ENCODE results near the gene PNCK. TPM values are rescaled to one million over a fixed set of nuclear protein-coding genes. Genes with fewer than 3 reads are reported as not detected.
A peak's percentile ranks its signal among the peaks of the same experiment; 100 is the strongest.

The PNCK gene
- total and polyA plus RNA-seq, 9 donors, result 0.51 to 5.9 (median 1.3) TPM; not detected in 1

- intact Hi-C loops (cut with DNase I), result no loop called here
- Histone ChIP-seq H3K27ac (no peak overlapping the region), H3K4me3 (no peak overlapping the region), H3K27me3 (no peaks in the 10 kb centered on the region), H3K9me3 (no peaks in the 10 kb centered on the region), H3K36me3 (no peaks in the 10 kb centered on the region), H3K4me1 (ENCODE audit: insufficient read depth) (no peaks in the 10 kb centered on the region)
- WGBS, 3 donors, result 50 to 65% (median 56%) methylated on average over 15 to 16 of the region's 16 CpGs
- TF ChIP-seq CTCF (IDR thresholded peaks at IDR 0.05) (no peak), POLR2A (IDR thresholded peaks at IDR 0.05) (no peak), EP300 (IDR thresholded peaks at IDR 0.05) (no peak)
- DNase-seq, result peak; percentile 55 to 76 (median 68)
These were observed 29.4 kb upstream of the PNCK start for GRCh38 chrX:153703036-153703370.

- WGBS, 3 donors, result 69 to 72% (median 69%) methylated on average over 23 of the region's 23 CpGs
- H3K27ac ChIP-seq, result no peak overlapping the region
These were observed 28.9 kb upstream of the PNCK start for GRCh38 chrX:153702336-153703035.

GRCh38 chrX:153701706-153702105 lies 28.1 kb upstream of the PNCK start:
- H3K36me3 ChIP-seq, result no peaks in the 10 kb centered on the region
- DNase-seq, result no peak
- intact Hi-C loops (cut with DNase I), result no loop called here
- H3K9me3 ChIP-seq, result no peaks in the 10 kb centered on the region
- no peak overlapping the region for H3K4me3 ChIP-seq
- no peak for TF ChIP-seq EP300 (IDR thresholded peaks at IDR 0.05)
- TF ChIP-seq CTCF (IDR thresholded peaks at IDR 0.05), result no peak
- no peak for TF ChIP-seq POLR2A (IDR thresholded peaks at IDR 0.05)
- H3K27me3 ChIP-seq, result no peaks in the 10 kb centered on the region
- no peaks in the 10 kb centered on the region for H3K4me1 ChIP-seq (ENCODE audit: insufficient read depth)
- 88 to 92% (median 88%) methylated on average over 12 of the region's 12 CpGs for WGBS, 3 donors
- H3K27ac ChIP-seq, result no peak overlapping the region

More at GRCh38 chrX:153702336-153703035, 28.9 kb upstream of the PNCK start:
- Histone ChIP-seq H3K36me3 (no peaks in the 10 kb centered on the region), H3K4me1 (ENCODE audit: insufficient read depth) (no peaks in the 10 kb centered on the region), H3K9me3 (no peaks in the 10 kb centered on the region), H3K27me3 (no peaks in the 10 kb centered on the region), H3K4me3 (no peak overlapping the region)
- intact Hi-C loops (cut with DNase I), result no loop called here
- no peak for DNase-seq
- TF ChIP-seq EP300 (IDR thresholded peaks at IDR 0.05), result no peak
- no peak for TF ChIP-seq CTCF (IDR thresholded peaks at IDR 0.05)
- no peak for TF ChIP-seq POLR2A (IDR thresholded peaks at IDR 0.05)

- Histone ChIP-seq H3K36me3 (no peaks in the 10 kb centered on the region), H3K4me1 (ENCODE audit: insufficient read depth) (no peaks in the 10 kb centered on the region), H3K27ac (no peak overlapping the region), H3K4me3 (no peak overlapping the region), H3K27me3 (no peaks in the 10 kb centered on the region), H3K9me3 (no peaks in the 10 kb centered on the region)
- TF ChIP-seq POLR2A (IDR thresholded peaks at IDR 0.05) (no peak), CTCF (IDR thresholded peaks at IDR 0.05) (no peak), EP300 (IDR thresholded peaks at IDR 0.05) (no peak)
- no peak for DNase-seq
- intact Hi-C loops (cut with DNase I), result no loop called here
- 71 to 85% (median 78%) methylated on average over 4 to 6 of the region's 6 CpGs for WGBS, 3 donors
These were observed 27.4 kb upstream of the PNCK start for GRCh38 chrX:153700967-153701366.
